ENCODE data around the gene DNAH3.

DNA sequence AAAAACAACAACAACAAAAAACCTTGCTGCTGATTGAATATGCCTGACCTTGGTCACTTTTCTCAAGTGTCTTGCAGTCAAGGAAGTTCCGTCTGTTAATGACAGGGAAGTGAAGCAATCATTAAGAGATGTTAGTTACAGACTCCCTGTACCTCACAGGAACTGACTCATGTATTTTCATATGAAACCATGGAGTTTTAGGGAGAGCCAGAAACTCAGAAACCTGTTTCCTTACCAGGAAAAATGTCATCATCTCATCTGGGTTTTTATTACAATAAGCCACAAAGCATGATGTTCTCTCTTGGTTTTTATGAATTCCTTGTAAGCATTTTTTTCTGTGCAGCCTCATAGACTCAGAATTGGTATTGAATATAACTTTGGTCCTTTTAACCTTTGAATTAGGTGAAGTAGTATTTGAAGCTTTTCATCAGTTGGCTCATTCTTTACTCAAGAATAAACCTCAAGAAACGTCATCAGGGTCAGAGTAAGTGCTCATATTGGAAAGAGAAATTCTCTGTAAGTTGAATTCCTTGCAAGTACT, 239.8 kb downstream of the DNAH3 start:
- TF ChIP-seq YY1 (IDR thresholded peaks at IDR 0.05; ENCODE audit: insufficient read depth, insufficient read length) (no peak), ZNF274 (IDR thresholded peaks at IDR 0.05; ENCODE audit: low read depth, low read length) (no peak)

Measured in NT2/D1 (cell line).